GM21825 (cell line): ENCODE data around the gene GLDC.

Source experiments
- ATAC-seq: cut with Tn5 transposase; IDR thresholded peaks from one replicate; pipeline ENCODE4 v1.9.1; 2021; ENCODE audit warnings: mild to moderate bottlenecking, moderate library complexity; ENCODE audit not compliant: unreplicated experiment

GLDC gene

DNA sequence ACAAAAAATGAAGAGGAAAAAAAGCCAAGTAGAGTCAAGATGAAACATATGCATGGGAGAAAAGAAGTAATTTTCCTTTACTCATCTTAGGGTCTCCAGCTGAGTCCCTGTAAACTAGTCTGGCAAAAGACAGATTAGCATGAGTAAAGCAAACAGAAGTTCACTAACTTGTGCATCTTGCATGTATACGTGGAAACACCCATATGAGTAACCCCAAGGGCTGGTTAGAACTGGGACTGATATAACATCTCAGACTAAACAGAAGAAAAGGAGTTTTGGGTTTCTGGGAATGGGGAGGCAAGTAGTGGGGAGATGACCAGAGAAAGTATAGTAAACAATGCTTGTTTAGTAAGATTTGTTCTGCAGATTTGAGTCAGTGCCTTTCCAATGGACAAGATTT is 20.1 kb upstream of the GLDC start:
- no peak for ATAC-seq

- no peak for ATAC-seq
These were observed 18.7 kb upstream of the GLDC start for GRCh38 chr9:6664204-6664680.

- ATAC-seq, result no peak
These were observed 15.0 kb upstream of the GLDC start for GRCh38 chr9:6660512-6660911.

DNA sequence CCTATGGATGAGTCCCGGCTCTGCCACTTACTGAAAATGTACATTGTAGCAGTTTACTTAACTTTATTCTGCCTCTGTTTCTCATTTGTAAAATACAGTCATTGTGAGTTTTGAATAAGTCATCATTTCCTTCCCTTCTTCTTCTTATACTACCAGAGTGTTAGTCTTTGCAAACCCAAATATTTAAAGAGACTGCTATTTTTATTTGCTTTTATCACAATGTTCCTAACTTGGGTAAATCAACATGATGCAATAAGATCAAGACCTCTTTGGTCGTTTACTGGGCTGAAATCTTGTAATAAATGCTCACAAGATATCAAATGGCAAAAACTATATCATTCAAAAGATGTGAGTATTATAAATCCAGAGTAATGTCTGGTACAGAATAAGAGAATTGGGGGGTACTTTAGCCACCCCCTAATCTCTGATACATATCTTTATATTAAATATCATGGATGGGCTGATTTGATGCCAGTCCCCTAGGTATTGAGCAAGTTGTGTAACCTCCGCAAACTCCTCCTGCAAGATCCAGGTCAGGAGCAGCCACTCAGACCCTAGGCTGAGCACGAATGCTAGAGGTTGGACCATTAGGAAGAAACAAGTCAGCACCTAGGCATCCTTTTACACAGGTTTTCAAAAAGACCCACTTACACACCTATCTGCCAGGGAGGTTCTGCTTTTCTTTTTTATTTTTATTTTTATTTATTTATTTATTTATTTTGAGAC is 13.3 kb upstream of the GLDC start:
- no peak for ATAC-seq

DNA sequence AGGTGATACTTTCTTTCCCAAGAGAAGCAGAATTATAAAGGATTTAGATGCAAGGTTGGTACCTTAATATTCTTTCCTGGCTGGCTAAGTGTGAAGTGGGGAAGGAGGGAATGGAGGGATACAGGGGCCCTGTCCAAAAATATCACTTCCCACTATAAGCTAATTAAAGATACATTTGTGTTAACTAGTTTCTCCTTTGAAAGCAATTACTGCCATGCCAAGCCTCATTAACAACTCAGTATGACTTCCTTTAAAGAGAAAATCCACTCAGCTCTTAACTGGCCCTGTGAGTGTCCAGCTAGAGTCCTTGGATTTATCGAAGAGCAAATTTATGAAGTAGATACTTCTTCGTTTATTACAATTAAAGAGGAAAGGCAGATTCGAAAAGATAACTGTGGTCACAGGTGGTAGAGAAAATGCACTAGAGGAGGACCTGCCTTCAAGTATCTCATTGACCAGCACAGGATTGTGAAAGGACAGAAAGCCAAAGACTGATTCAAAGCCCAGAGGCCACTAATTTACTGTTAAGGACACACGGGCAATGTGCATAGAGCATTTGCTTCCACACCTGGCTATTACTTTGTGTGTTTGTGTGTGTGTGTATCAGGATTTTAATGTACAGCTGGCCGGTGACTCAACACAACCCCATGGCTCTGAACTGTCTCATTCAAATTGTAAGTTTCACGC is 11.2 kb upstream of the GLDC start:
- no peak for ATAC-seq

GRCh38 chr9:6655036-6655435 is 9.5 kb upstream of the GLDC start:
- peak; percentile 90 for ATAC-seq

DNA sequence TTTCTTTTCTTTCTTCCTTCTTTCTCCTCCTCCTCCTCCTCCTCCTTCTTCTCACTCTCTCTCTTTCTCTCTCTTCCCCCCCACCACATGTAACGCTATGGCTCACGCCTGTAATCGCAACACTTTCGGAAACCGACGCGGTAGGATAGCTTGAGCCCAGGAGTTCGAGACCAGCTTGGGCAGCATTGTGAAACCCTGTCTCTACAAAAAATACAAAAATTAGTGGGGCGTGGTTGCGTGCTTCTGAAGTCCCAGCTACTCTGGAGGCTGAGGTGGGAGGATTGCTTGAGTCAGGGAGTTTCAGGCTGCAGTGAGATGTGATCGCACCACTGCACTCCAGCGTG is 736 bp upstream of the GLDC start:
- no peak for ATAC-seq

DNA sequence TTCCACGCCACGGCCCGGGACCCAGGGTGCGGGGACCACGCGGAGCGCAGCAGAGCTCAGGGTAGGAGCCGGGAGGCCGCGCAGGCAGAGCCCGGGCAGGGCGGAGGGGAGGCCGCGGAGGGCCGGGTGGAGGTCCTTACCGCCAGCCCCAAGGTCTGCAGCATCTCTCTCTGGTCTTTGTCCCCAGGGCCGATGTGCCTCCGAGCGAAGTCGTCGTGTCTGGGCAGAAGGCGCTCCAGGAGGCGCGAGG is 499 bp downstream of the GLDC start:
- peak; percentile 29 for ATAC-seq

DNA sequence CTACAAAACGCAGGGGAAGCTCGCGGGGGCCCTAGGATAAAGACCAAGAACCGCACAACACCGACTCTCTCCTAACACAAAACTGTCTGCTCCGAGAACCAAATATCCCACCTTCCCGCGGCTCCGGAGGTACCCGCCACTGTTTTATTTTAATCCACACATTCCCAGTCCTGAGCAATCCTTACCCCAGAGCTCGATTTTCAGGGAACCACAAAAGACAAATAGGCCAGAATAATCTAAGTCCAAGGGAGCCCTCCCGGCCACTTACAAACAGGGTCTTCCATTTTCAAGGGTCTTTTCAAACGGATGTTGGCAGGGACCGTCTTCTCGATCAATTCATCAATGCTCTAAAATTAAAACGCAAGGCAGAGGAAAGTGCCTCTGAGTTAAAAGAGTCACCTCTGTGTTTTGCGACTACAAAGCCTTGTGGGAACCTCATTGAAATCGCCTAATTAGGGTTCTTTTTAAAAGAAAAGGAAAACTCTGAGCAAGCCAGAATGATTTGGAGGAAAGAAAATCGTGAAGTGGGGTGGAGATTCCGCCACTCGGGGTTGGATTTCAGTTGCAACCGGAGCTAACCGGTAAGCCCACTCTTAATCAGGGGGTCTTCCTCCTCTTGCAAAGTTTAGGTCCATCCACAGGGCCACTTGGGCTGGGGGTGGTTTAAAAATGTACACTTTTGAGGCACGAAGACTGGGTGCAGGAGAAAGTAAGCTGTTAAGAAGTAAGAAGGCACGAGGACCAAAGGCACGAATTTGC is 1.0 kb downstream of the GLDC start:
- ATAC-seq, result no peak

GRCh38 chr9:6641961-6642360 is 3.6 kb downstream of the GLDC start:
- no peak for ATAC-seq

- ATAC-seq, result no peak
These were observed 4.0 kb downstream of the GLDC start for GRCh38 chr9:6641561-6641960.

GRCh38 chr9:6641056-6641455 is 4.5 kb downstream of the GLDC start:
- no peak for ATAC-seq

GRCh38 chr9:6640268-6641051 is 5.1 kb downstream of the GLDC start:
- ATAC-seq, result no peak

DNA sequence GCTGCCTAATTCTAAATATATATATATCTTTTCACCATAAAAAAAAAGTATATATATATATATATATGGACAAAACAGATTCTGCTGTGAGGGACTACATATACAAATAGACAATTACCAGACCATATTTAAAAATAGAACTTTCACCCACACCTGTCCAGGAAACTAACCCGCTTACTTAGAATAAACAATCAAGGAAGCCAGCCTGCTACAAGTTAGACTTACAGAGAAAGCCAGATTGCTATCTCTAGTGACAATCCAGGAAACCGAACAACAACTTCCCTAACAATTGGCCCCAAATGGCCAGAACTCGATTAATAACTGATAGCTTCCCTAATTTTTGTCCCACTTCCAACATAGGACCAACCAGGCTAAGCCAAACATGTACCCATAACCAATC is 5.9 kb downstream of the GLDC start:
- no peak for ATAC-seq

DNA sequence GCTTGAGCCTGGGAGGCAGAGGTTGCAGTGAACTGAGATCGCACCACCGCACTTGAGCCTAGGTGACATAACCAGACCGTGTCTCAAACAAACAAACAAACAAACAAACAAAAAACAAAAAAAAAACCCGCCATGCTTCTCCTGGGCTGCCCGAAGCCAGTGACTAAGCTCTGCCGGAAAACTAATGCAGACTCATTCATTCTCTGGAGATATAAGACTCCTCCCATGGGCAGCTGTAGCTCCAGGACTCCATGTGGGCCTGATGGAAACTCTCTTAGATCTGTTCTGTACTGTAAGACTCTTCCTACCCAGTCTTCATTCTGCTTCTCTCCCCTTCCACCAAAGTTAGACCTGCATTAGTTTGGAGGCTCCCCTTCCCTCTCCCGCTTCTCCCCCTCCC is 11.1 kb downstream of the GLDC start:
- ATAC-seq, result no peak

GRCh38 chr9:6633378-6633777 is 12.2 kb downstream of the GLDC start:
- no peak for ATAC-seq

- ATAC-seq, result peak; percentile 95
These were observed 12.9 kb downstream of the GLDC start for GRCh38 chr9:6632516-6633183.

- no peak for ATAC-seq
These were observed 14.4 kb downstream of the GLDC start for GRCh38 chr9:6631207-6631512.

DNA sequence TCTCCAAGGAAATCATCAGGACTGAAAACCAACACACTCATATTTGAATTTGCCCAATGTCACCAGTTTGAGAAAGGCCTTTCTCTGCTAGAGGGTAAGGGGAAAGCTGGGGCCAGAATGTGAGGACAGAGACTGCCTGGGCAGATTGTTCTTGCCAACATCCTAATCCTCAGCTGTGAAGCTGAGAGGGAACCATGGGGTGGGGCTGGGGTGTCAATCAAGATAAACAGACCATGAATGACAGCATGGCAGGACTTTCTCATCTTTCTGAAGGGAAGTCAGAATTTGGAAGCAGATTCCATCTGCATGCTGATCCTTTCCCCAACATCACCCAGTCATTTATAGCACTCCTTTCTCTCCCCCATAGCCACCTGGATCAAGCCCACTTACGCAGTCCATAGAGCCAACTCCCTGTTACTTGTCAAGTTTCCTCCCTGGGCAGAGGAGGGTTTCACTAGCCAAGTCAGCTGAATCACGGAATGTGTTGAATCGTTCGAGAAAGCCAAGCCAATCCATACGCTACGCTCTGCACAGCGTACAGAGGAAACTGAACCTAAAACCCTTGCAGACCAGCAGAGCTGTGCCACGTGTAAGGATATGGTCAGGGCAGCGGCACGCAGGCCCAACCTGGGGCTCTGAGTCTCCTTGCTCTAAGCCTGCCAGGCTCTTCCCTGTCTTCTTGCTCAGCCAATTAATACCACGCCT is 14.9 kb downstream of the GLDC start:
- ATAC-seq, result no peak

GRCh38 chr9:6628704-6629103 is 16.8 kb downstream of the GLDC start:
- ATAC-seq, result no peak

- ATAC-seq, result no peak
These were observed 20.2 kb downstream of the GLDC start for GRCh38 chr9:6625363-6625762.
